MM.1S (cell line): ENCODE data around the gene SPAG17.

ENCODE experiments used
- EZH2 ChIP-seq: fragments of 300-600 bp; sonication (generic); optimal IDR thresholded peaks from 2 replicates; pipeline ENCODE3; 2017; ENCODE audit warnings: low read depth, mild to moderate bottlenecking, antibody characterized with exemption, low read length, mixed read lengths
- EZH2phosphoT487 ChIP-seq: fragments of 300-600 bp; sonication (generic); IDR thresholded peaks from 2 replicates; pipeline ENCODE4 v1.6.1; 2018; ENCODE audit warnings: antibody characterized with exemption, low read length
- TF ChIP-seq, protein P1 (sequence below): fragments of 300-600 bp; sonication (generic); IDR thresholded peaks from 2 replicates; pipeline ENCODE4 v1.5.1; 2016; ENCODE audit warnings: antibody characterized with exemption, low read length, mixed read lengths

DNA sequence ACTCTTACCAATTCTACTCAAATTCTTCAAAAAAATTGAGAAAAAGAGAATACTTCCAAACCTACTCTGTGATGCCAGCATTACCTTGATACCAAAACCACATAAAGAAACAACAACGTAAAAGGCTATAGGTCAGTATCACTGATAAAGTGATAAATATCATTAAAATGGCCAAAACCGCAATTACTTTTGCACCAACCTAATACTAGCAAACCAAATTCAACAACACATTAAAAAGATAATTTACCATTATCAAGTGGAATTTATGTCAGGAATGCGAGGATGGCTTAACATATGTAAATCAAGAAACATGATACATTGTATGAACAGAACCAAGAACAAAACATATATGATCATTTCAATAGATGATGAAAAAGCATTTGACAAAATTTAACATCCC lies 7.0 kb downstream of the SPAG17 start:
- TF ChIP-seq EZH2phosphoT487 (no peak), EZH2 (no peak)
- TF ChIP-seq, protein P1, sequence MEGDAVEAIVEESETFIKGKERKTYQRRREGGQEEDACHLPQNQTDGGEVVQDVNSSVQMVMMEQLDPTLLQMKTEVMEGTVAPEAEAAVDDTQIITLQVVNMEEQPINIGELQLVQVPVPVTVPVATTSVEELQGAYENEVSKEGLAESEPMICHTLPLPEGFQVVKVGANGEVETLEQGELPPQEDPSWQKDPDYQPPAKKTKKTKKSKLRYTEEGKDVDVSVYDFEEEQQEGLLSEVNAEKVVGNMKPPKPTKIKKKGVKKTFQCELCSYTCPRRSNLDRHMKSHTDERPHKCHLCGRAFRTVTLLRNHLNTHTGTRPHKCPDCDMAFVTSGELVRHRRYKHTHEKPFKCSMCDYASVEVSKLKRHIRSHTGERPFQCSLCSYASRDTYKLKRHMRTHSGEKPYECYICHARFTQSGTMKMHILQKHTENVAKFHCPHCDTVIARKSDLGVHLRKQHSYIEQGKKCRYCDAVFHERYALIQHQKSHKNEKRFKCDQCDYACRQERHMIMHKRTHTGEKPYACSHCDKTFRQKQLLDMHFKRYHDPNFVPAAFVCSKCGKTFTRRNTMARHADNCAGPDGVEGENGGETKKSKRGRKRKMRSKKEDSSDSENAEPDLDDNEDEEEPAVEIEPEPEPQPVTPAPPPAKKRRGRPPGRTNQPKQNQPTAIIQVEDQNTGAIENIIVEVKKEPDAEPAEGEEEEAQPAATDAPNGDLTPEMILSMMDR, result no peak
